Upper lobe of left lung (tissue), 6 donors: ENCODE measurements around the gene CALY. TPM values are rescaled to one million over a fixed set of nuclear protein-coding genes. Genes with fewer than 3 reads are reported as not detected.

Experiments used
- ATAC-seq, 2 donors: fragments of 200-7000 bp; cut with Tn5 transposase; one replicate each; pipeline ENCODE4 v1.9.1; 2022; ENCODE audit warnings: mild to moderate bottlenecking in 2 of 2, moderate library complexity in 2 of 2; ENCODE audit not compliant: low FRiP score in 2 of 2
- DNase-seq, 2 donors: peaks; one replicate each; pipeline ENCODE4 v3.0.0-alpha.2; 2019 to 2020
- H3K27ac ChIP-seq, 4 donors: fragments of 200-600 bp; sonication (generic); one replicate each; pipeline ENCODE4 v1.5.1; 2016 to 2019
- H3K27me3 ChIP-seq, 4 donors: fragments of 200-600 bp; sonication (generic); one replicate each; pipeline ENCODE4 v1.5.1; 2017 to 2019
- H3K36me3 ChIP-seq, 4 donors: fragments of 200-600 bp; sonication (generic); one replicate each; pipeline ENCODE4 v1.5.1; 2016 to 2019
- H3K4me1 ChIP-seq, 4 donors: fragments of 200-600 bp; sonication (generic); one replicate each; pipeline ENCODE4 v1.5.1; 2018 to 2019
- H3K4me3 ChIP-seq, 4 donors: fragments of 200-600 bp; sonication (generic); one replicate each; pipeline ENCODE4 v1.5.1; 2017 to 2019; ENCODE audit warnings: mild to moderate bottlenecking in 2 of 4, moderate library complexity in 1 of 4
- H3K9me3 ChIP-seq, 4 donors: fragments of 200-600 bp; sonication (generic); one replicate each; pipeline ENCODE4 v1.5.1; 2018 to 2019
- EP300 ChIP-seq, 4 donors: sonication (generic); formaldehyde crosslinking; IDR thresholded peaks; one replicate each; pipeline ENCODE4 v1.5.1; 2017; ENCODE audit warnings: antibody characterized with exemption in 4 of 4, control low read depth in 2 of 4
- POLR2A ChIP-seq, 4 donors: fragments of 450-650 bp; IDR thresholded peaks; one replicate each; pipeline ENCODE4 v1.5.1; 2016 to 2017; ENCODE audit warnings: antibody characterized with exemption in 4 of 4, mild to moderate bottlenecking in 2 of 4
- POLR2AphosphoS5 ChIP-seq, 2 donors: sonication (generic); formaldehyde crosslinking; IDR thresholded peaks; one replicate each; pipeline ENCODE4 v1.5.1; 2017; ENCODE audit warnings: antibody characterized with exemption in 2 of 2
- WGBS, 2 donors: methylation state at CpG; one replicate each; pipeline ENCODE4 v1.1.5; 2017 to 2018; 5-methylcytosine and 5-hydroxymethylcytosine counted together
- total RNA-seq, 6 donors: library from RNA; depleted of rRNA in 4 of 6; stranded (reverse); fragments of >200 nt in 4 of 6; gene quantifications; one replicate each; pipeline versions ENCODE4 v1.1.0 to v1.2.1, GENCODE V29; 2016 to 2021
- TF ChIP-seq, protein P1 (sequence below), 6 experiments: fragments of 450-650 bp in 4 of 6; fragments of 200-600 bp in 2 of 6; sonication (generic) in 2 of 6; IDR thresholded peaks; one replicate each; pipeline ENCODE4 v1.5.1; 2016 to 2019; ENCODE audit warnings: antibody characterized with exemption in 6 of 6
- donor health status: DM: no; HTN: no; CAD: no; lungs with moderate emphysema.
- donor health status: DM: no; HTN: yes; CAD: no; lungs with severe emphysema.

The CALY gene
- total RNA-seq, 6 donors from 2014 or later = 7.4 TPM; not detected in 5

DNA sequence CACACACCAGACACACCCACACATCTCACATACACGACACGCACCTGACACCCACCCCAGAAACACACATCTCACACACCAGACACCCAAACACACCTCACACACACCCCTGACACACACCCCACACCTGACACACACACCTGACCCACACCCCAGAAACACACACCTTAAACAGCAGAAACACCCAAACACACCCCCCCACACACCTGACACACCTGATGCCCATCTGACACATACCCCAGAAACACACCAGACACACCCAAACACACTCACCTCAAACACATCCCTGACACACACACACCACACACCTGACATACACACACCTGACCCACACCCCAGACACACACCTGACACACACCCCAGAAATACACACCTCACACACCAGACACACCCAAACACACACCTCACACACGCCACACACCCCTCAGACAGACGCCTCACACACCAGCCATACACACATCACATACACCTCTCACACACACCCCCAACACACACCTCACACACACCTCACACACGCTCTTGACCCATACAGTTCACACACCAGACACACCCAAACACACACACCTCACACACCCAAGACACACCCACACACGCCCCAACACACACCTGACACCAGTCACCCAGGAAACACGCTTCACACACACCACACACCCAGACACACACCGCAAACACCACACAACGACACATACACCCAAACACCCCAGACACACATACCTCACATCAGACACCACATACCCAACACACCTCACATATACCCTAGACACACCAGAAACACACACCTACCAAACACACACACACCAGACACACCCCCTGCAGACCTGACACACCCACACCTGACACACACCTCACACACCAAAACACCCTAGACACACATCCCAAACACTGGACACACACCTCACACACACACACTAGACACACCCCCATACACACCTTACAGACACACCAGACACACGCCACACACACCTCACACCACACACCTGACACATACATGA lies 1.7 kb upstream of the CALY start:
- 89 to 93% methylated on average over 10 of the region's 10 CpGs for WGBS, 2 donors
- ATAC-seq (no peak), DNase-seq (no peak)
- H3K4me1 ChIP-seq = peaks cover 21 to 25% (median 22%) of the 10 kb centered on the region in 4 donors
- peaks cover 0 to 32% (median 24%) of the 10 kb centered on the region in 4 donors for H3K27me3 ChIP-seq
- TF ChIP-seq POLR2A (IDR thresholded peaks at IDR 0.05) (no peak), EP300 (IDR thresholded peaks at IDR 0.05) (no peak), POLR2AphosphoS5 (IDR thresholded peaks at IDR 0.05) (no peak)
- TF ChIP-seq, protein P1, sequence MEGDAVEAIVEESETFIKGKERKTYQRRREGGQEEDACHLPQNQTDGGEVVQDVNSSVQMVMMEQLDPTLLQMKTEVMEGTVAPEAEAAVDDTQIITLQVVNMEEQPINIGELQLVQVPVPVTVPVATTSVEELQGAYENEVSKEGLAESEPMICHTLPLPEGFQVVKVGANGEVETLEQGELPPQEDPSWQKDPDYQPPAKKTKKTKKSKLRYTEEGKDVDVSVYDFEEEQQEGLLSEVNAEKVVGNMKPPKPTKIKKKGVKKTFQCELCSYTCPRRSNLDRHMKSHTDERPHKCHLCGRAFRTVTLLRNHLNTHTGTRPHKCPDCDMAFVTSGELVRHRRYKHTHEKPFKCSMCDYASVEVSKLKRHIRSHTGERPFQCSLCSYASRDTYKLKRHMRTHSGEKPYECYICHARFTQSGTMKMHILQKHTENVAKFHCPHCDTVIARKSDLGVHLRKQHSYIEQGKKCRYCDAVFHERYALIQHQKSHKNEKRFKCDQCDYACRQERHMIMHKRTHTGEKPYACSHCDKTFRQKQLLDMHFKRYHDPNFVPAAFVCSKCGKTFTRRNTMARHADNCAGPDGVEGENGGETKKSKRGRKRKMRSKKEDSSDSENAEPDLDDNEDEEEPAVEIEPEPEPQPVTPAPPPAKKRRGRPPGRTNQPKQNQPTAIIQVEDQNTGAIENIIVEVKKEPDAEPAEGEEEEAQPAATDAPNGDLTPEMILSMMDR (IDR thresholded peaks at IDR 0.05) = no peak
- H3K4me3 ChIP-seq = no peak overlapping the region
- H3K9me3 ChIP-seq = no peaks in the 10 kb centered on the region
- H3K36me3 ChIP-seq = no peaks in the 10 kb centered on the region
- no peak overlapping the region for H3K27ac ChIP-seq

GRCh38 chr10:133337370-133337725 lies 652 bp upstream of the CALY start:
- no peak for TF ChIP-seq POLR2AphosphoS5 (IDR thresholded peaks at IDR 0.05)
- no peak for TF ChIP-seq EP300 (IDR thresholded peaks at IDR 0.05)
- no peak for TF ChIP-seq POLR2A (IDR thresholded peaks at IDR 0.05)
- TF ChIP-seq, protein P1 (IDR thresholded peaks at IDR 0.05) = no peak
- ATAC-seq (no peak), DNase-seq (no peak)
- peaks cover 0 to 35% (median 24%) of the 10 kb centered on the region in 4 donors for H3K27me3 ChIP-seq
- H3K36me3 ChIP-seq = no peaks in the 10 kb centered on the region
- H3K9me3 ChIP-seq = no peaks in the 10 kb centered on the region
- no peak overlapping the region for H3K4me3 ChIP-seq
- no peak overlapping the region for H3K27ac ChIP-seq
- peaks cover 21 to 25% (median 22%) of the 10 kb centered on the region in 4 donors for H3K4me1 ChIP-seq
- WGBS, 2 donors = 89 to 91% methylated on average over 3 of the region's 3 CpGs

DNA sequence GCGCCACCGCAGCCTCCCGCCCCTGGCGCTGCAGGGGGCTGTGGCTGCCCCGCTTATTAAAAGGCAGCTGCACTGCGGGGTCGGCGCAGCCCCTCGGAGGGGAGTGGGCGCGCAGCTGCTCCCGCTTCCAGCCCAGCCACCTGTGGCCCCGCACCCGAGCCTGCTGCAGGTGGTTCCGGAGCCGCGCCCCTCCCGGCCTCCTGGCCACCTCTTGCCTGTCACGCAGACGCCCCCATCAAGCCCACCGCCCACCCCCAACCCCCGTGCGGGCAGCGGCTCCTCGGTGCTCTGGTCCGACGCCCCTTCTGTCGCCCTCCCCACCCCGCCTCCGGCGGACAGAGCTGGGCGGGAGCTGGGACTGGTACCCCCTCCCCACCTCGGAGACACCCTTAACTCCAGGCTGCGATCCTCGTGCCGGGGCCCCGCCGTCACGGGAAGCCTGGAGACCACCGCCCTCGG lies 549 bp downstream of the CALY start:
- Histone ChIP-seq H3K27me3 (peaks cover 0 to 35% (median 24%) of the 10 kb centered on the region in 4 donors), H3K36me3 (no peaks in the 10 kb centered on the region), H3K4me1 (peaks cover 21 to 25% (median 22%) of the 10 kb centered on the region in 4 donors), H3K27ac (peak overlapping the region in 2 of 4 donors; percentile 7 to 10), H3K4me3 (peak overlapping the region in 3 of 4 donors; percentile 33 to 45 (median 40)), H3K9me3 (no peaks in the 10 kb centered on the region)
- whole genome bisulfite sequencing, 2 donors = 11% methylated on average over 20 of the region's 41 CpGs; no CpG with 5 or more reads in 1 of the 2 donors
- ATAC-seq = no peak
- DNase-seq = no peak
- TF ChIP-seq EP300 (IDR thresholded peaks at IDR 0.05) (no peak), POLR2AphosphoS5 (IDR thresholded peaks at IDR 0.05) (no peak), POLR2A (IDR thresholded peaks at IDR 0.05) (no peak)
- TF ChIP-seq, protein P1 (IDR thresholded peaks at IDR 0.05) = no peak

- H3K27me3 ChIP-seq = peaks cover 0 to 35% (median 24%) of the 10 kb centered on the region in 4 donors
- TF ChIP-seq EP300 (IDR thresholded peaks at IDR 0.05) (no peak), POLR2A (IDR thresholded peaks at IDR 0.05) (no peak), POLR2AphosphoS5 (IDR thresholded peaks at IDR 0.05) (no peak)
- TF ChIP-seq, protein P1 (IDR thresholded peaks at IDR 0.05) = no peak
- H3K36me3 ChIP-seq = no peaks in the 10 kb centered on the region
- H3K9me3 ChIP-seq = no peaks in the 10 kb centered on the region
- WGBS, 2 donors = 4% methylated on average over 23 to 70 of the region's 75 CpGs
- H3K4me3 ChIP-seq = peak overlapping the region in 3 of 4 donors; percentile 33 to 45 (median 40)
- DNase-seq (peak in 1 of 2 donors; percentile 84), ATAC-seq (peak; percentile 46 to 60)
- H3K4me1 ChIP-seq = peaks cover 21 to 25% (median 22%) of the 10 kb centered on the region in 4 donors
- peak overlapping the region in 2 of 4 donors; percentile 10 to 52 for H3K27ac ChIP-seq
These were observed 1.2 kb downstream of the CALY start for GRCh38 chr10:133335246-133336117.
